ENCODE measurements around the gene KRT17. TPM values are rescaled to one million over a fixed set of nuclear protein-coding genes. Genes with fewer than 3 reads are reported as not detected.
"Not testable (repeated sequence)": the region's sequence is repeated elsewhere in the genome, so short reads cannot be mapped to it uniquely, and the experiment has no call there.

Gene KRT17
- total and polyA plus RNA-seq, 9 of the 15 experiments (the other 6 are each of a cell fraction or from before 2014, with no cell fraction given), result 0.23 to 0.25 TPM; not detected in 7

DNA sequence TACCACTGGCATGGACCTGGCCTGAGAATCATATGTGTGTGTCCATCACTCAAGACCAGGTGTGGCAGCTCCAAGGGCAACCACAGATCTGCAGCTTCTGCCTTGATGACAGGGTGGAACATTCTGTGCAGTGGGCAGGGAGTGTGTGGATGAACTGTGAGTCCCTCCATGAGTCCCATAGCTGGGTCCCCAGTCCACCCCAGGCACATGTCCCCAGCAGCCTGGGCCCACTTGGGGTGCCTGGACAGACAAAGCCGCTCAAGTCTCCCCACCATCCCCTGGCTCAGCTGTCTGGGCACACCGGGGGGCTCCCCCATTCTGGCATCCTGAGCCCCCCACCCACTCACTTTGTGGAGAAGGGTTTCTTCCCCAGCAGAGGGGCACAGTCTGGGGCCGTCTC lies 7.2 kb downstream of the KRT17 start (continued):
- TF ChIP-seq, protein P1, sequence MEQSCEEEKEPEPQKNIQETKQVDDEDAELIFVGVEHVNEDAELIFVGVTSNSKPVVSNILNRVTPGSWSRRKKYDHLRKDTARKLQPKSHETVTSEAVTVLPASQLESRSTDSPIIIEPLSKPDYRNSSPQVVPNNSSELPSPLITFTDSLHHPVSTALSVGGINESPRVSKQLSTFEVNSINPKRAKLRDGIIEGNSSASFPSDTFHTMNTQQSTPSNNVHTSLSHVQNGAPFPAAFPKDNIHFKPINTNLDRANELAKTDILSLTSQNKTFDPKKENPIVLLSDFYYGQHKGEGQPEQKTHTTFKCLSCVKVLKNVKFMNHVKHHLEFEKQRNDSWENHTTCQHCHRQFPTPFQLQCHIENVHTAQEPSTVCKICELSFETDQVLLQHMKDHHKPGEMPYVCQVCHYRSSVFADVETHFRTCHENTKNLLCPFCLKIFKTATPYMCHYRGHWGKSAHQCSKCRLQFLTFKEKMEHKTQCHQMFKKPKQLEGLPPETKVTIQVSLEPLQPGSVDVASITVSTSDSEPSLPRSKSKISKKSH (CRISPR knock-in tag; IDR thresholded peaks at IDR 0.05), result no peak
- TF ChIP-seq TCF3 (CRISPR knock-in tag; IDR thresholded peaks at IDR 0.05), result no peak
- TF ChIP-seq ATF7 (IDR thresholded peaks at IDR 0.05), result no peak
- TF ChIP-seq LARP7 (IDR thresholded peaks at IDR 0.05), result no peak
- no peak for TF ChIP-seq SPI1 (IDR thresholded peaks at IDR 0.05; ENCODE audit: borderline replicate concordance, low read depth, low read length)

- H3K36me3 ChIP-seq (ENCODE audit: control insufficient read depth, insufficient read depth, low read length); H3K9ac ChIP-seq (ENCODE audit: insufficient read depth in 1 of 2, low read depth in 2 of 2, low read length in 2 of 2); H3K79me2 ChIP-seq (ENCODE audit: control insufficient read depth, insufficient read depth, low read length); BruUV-seq (replicated peaks); H3K9me1 ChIP-seq (ENCODE audit: control insufficient read depth, insufficient read depth, low read length); CTCF ChIA-PET (ENCODE audit: low intra/inter-chr PET ratio); intact Hi-C loops (cut with micrococcal nuclease); ATAC-seq; FAIRE-seq; H3K9me3 ChIP-seq (replicated peaks; ENCODE audit: control insufficient read depth, insufficient read depth, low read depth, low read length); H3K4me2 ChIP-seq (ENCODE audit: insufficient read depth, low read length); in situ Hi-C loops (cut with MboI); H3K27ac ChIP-seq (ENCODE audit: extremely low read depth, low read depth, low read length); H2AFZ ChIP-seq (ENCODE audit: low read depth, low read length); H3K4me3 ChIP-seq; H3K4me1 ChIP-seq (replicated peaks in 1 of 2; ENCODE audit: control insufficient read depth in 2 of 2, insufficient read depth in 2 of 2, low read length in 2 of 2); H4K20me1 ChIP-seq (replicated peaks; ENCODE audit: control insufficient read depth, insufficient read depth, low read length); DNase-seq (ENCODE audit: extremely low read depth in 1 of 4, low spot score in 3 of 4): not testable (repeated sequence)
- POLR2A ChIA-PET, result interaction anchor here (0.6 kb wide), 1 partner anchor 156 kb away, joined by 3 read pairs; no protein-coding TSS in a partner anchor
- 0% methylated on average over 4 of the region's 4 CpGs for WGBS (ENCODE audit: insufficient coverage, low coverage, missing lambda C conversion rate)
- peaks cover 4 to 41% of the 10 kb centered on the region in 2 experiments; a peak in 4 of 5 replicates for H3K27me3 ChIP-seq (ENCODE audit: control insufficient read depth in 2 of 2, insufficient read depth in 2 of 2, low read length in 2 of 2)
These were observed 7.9 kb downstream of the KRT17 start for GRCh38 chr17:41616486-41616885.
